Calu3 (cell line): ENCODE data around the gene RARG. TPM values are rescaled to one million over a fixed set of nuclear protein-coding genes. Genes with fewer than 3 reads are reported as not detected.

Experiments used
- BruUV-seq: library from RNA; stranded (reverse); fragments of 400-500 nt; replicated peaks from 2 replicates; lab custom pipeline; 2021; lab: Mats Ljungman, UMichigan
- CTCF ChIA-PET: fragments of 300-600 bp; sonication (Branson Sonifier 250); formaldehyde crosslinking; loops from one replicate; lab custom pipeline; 2022; ENCODE audit warnings: antibody characterized with exemption; lab: Charles Lee
- DNase-seq: peaks from one replicate; pipeline ENCODE4 v3.0.0; 2022
- H3K27ac Mint-ChIP-seq: one replicate; pipeline ENCODE4 v1.8.0; 2022; ENCODE audit warnings: mixed read lengths; ENCODE audit not compliant: unreplicated experiment
- H3K27me3 Mint-ChIP-seq: one replicate; pipeline ENCODE4 v1.8.0; 2022; ENCODE audit warnings: mixed read lengths; ENCODE audit not compliant: unreplicated experiment
- H3K36me3 Mint-ChIP-seq: one replicate; pipeline ENCODE4 v1.8.0; 2022; ENCODE audit warnings: mild to moderate bottlenecking, moderate library complexity, mixed read lengths; ENCODE audit not compliant: insufficient read depth, unreplicated experiment
- H3K4me1 Mint-ChIP-seq: one replicate; pipeline ENCODE4 v1.8.0; 2022; ENCODE audit warnings: mild to moderate bottlenecking, low read depth, mixed read lengths; ENCODE audit not compliant: unreplicated experiment
- H3K4me3 Mint-ChIP-seq: one replicate; pipeline ENCODE4 v1.8.0; 2022; ENCODE audit warnings: mild to moderate bottlenecking, low read depth, moderate library complexity, mixed read lengths; ENCODE audit not compliant: unreplicated experiment
- H3K9me3 Mint-ChIP-seq: one replicate; pipeline ENCODE4 v1.8.0; 2022; ENCODE audit warnings: low read depth, mixed read lengths; ENCODE audit not compliant: unreplicated experiment
- CTCF ChIP-seq: fragments of 200-600 bp; IDR thresholded peaks from one replicate; pipeline ENCODE4 v1.8.0; 2022; ENCODE audit warnings: antibody characterized with exemption; ENCODE audit not compliant: unreplicated experiment
- intact Hi-C: fragments of 100-400 bp; cut with micrococcal nuclease; formaldehyde crosslinking; loops from one replicate; pipeline ENCODE4 v1.10.0; 2022; ENCODE audit not compliant: unreplicated experiment
- total RNA-seq: library from RNA; stranded (reverse); gene quantifications from 2 replicates; pipeline ENCODE4 v1.2.3, GENCODE V29; 2022

The RARG gene
- total RNA-seq, 1 experiment from 2014 or later = 36.7 TPM

GRCh38 chr12:53197011-53197640 is 34.9 kb downstream of the RARG start:
- H3K27me3 Mint-ChIP-seq = peaks cover 30% of the 10 kb centered on the region
- no peak overlapping the region for H3K27ac Mint-ChIP-seq

GRCh38 chr12:53196486-53196885 is 35.5 kb downstream of the RARG start:
- no peak for TF ChIP-seq CTCF
- H3K4me3 Mint-ChIP-seq = no peak overlapping the region
- no TSS peak for BruUV-seq
- no peak for DNase-seq
- H3K27me3 Mint-ChIP-seq = peaks cover 30% of the 10 kb centered on the region
- no peak overlapping the region for H3K27ac Mint-ChIP-seq
- CTCF ChIA-PET = interaction anchor here (0.7 to 1.9 kb wide), 3 partner anchors 16 to 117 kb away, joined by 3 to 7 read pairs (median 6); partner anchors contain the start of genes CSAD, SPRYD3 and ZNF740
- H3K9me3 Mint-ChIP-seq = no peaks in the 10 kb centered on the region
- H3K4me1 Mint-ChIP-seq = peaks cover 9% of the 10 kb centered on the region
- intact Hi-C loops = no loop called here
- peaks cover 5% of the 10 kb centered on the region for H3K36me3 Mint-ChIP-seq

More at GRCh38 chr12:53197011-53197640, 34.9 kb downstream of the RARG start:
- no TSS peak for BruUV-seq
- Mint-ChIP-seq H3K4me1 (peaks cover 9% of the 10 kb centered on the region), H3K4me3 (no peak overlapping the region), H3K36me3 (peaks cover 5% of the 10 kb centered on the region), H3K9me3 (no peaks in the 10 kb centered on the region)
- no peak for TF ChIP-seq CTCF
- intact Hi-C loops = no loop called here
- no peak for DNase-seq
- CTCF ChIA-PET = interaction anchor here (0.8 to 1.9 kb wide), 9 partner anchors 9 to 215 kb away, joined by 3 to 9 read pairs (median 5); partner anchors contain the start of genes CSAD, PFDN5, SPRYD3 and ZNF740

- Mint-ChIP-seq H3K4me3 (no peak overlapping the region), H3K4me1 (peaks cover 9% of the 10 kb centered on the region), H3K36me3 (peaks cover 5% of the 10 kb centered on the region), H3K27me3 (peaks cover 30% of the 10 kb centered on the region), H3K27ac (no peak overlapping the region), H3K9me3 (no peaks in the 10 kb centered on the region)
- BruUV-seq = no TSS peak
- intact Hi-C loops = no loop called here
- CTCF ChIA-PET = interaction anchor here (0.6 to 0.7 kb wide), 2 partner anchors 52 to 142 kb away, joined by 3 to 4 read pairs; no protein-coding TSS in a partner anchor
- no peak for TF ChIP-seq CTCF
- no peak for DNase-seq
Observed at GRCh38 chr12:53195516-53196420, 36.2 kb downstream of the RARG start.

GRCh38 chr12:53194973-53195372 is 37.0 kb downstream of the RARG start:
- intact Hi-C loops = loop anchor here (5.0 kb wide), 1 partner anchor 128 kb away; no protein-coding TSS in a partner anchor
- CTCF ChIA-PET = interaction anchor here (0.6 kb wide), 1 partner anchor 83 kb away, joined by 6 read pairs; no protein-coding TSS in a partner anchor

More at GRCh38 chr12:53194973-53195372, 37.0 kb downstream of the RARG start:
- Mint-ChIP-seq H3K27ac (no peak overlapping the region), H3K9me3 (no peaks in the 10 kb centered on the region), H3K4me1 (peaks cover 9% of the 10 kb centered on the region), H3K27me3 (peaks cover 23% of the 10 kb centered on the region), H3K4me3 (no peak overlapping the region), H3K36me3 (peaks cover 9% of the 10 kb centered on the region)
- no TSS peak for BruUV-seq
- DNase-seq = no peak
- no peak for TF ChIP-seq CTCF
